ENCODE measurements around the gene ZNF497. TPM values are rescaled to one million over a fixed set of nuclear protein-coding genes. Genes with fewer than 3 reads are reported as not detected.
A peak's percentile ranks its signal among the peaks of the same experiment; 100 is the strongest.

The ZNF497 gene
- total and polyA plus RNA-seq, 10 of the 15 experiments (the other 5 are each of a cell fraction or from before 2014, with no cell fraction given) = 0.09 to 0.82 (median 0.28) TPM

DNA sequence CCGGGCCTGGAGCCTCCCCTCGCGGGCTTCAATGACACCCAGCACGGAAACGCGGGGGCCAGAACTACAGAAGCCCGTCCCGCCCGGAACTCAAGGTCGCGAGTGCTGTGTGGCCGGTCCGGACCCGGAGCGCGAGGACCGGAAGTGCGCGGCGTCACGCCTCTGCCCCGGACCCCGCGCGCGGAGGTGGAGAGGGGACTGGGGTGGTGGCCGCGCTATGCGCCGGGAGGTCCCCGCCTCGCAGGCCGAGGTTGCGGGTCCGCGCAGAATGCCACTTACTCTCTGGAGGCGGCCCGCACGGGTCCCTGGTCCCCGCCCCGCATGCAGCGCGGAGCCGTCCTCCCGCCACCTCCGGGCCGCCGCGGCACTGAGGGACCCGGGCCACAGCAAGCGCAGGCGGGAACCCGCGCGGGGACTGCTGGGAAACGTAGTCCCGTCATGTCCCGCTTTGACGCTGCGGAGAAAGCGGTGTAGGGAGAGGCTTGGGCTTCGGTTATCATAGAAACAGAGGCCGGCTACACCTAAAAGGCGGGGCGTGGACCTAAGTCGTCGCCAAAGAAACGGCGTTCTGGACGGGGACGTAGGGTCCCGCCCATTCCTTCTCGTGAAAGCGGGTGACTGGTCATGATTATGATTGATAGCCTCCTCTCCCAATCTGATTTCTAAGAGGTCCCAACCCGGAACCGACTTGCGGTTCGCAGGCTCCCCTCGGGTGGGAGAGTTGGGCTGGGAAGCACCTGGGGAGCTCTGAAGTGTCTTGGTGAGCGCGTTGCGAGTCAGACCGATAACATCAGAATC is 18.3 kb upstream of the ZNF497 start, which contains the start of gene ZNF837 (continued):
- TF ChIP-seq IRF5 (IDR thresholded peaks at IDR 0.05; ENCODE audit: borderline replicate concordance) (no peak), CUX1 (IDR thresholded peaks at IDR 0.05; ENCODE audit: insufficient replicate concordance, low read depth, low read length) (no peak), ZBTB40 (IDR thresholded peaks at IDR 0.05; ENCODE audit: borderline replicate concordance) (peak; percentile 99), ZNF274 (IDR thresholded peaks at IDR 0.05; ENCODE audit: insufficient read depth, insufficient read length) (no peak), HDGF (IDR thresholded peaks at IDR 0.05) (peak; percentile 76), DPF2 (IDR thresholded peaks at IDR 0.05) (peak; percentile 96), MTA3 (IDR thresholded peaks at IDR 0.05; ENCODE audit: borderline replicate concordance, low read length) (no peak), HCFC1 (IDR thresholded peaks at IDR 0.05; ENCODE audit: low read length) (peak; percentile 87), STAT3 (IDR thresholded peaks at IDR 0.05; ENCODE audit: low read depth, low read length) (no peak), MYC (IDR thresholded peaks at IDR 0.05; ENCODE audit: insufficient read depth, insufficient read length, insufficient replicate concordance, low read length, severe bottlenecking) (peak; percentile 70)
- TF ChIP-seq, protein P1, sequence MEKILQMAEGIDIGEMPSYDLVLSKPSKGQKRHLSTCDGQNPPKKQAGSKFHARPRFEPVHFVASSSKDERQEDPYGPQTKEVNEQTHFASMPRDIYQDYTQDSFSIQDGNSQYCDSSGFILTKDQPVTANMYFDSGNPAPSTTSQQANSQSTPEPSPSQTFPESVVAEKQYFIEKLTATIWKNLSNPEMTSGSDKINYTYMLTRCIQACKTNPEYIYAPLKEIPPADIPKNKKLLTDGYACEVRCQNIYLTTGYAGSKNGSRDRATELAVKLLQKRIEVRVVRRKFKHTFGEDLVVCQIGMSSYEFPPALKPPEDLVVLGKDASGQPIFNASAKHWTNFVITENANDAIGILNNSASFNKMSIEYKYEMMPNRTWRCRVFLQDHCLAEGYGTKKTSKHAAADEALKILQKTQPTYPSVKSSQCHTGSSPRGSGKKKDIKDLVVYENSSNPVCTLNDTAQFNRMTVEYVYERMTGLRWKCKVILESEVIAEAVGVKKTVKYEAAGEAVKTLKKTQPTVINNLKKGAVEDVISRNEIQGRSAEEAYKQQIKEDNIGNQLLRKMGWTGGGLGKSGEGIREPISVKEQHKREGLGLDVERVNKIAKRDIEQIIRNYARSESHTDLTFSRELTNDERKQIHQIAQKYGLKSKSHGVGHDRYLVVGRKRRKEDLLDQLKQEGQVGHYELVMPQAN (conservative IDR thresholded peaks at IDR 0.05) = peak; percentile 94
- TF ChIP-seq, protein P2, sequence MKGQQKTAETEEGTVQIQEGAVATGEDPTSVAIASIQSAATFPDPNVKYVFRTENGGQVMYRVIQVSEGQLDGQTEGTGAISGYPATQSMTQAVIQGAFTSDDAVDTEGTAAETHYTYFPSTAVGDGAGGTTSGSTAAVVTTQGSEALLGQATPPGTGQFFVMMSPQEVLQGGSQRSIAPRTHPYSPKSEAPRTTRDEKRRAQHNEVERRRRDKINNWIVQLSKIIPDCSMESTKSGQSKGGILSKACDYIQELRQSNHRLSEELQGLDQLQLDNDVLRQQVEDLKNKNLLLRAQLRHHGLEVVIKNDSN (IDR thresholded peaks at IDR 0.05; ENCODE audit: borderline replicate concordance, extremely low read length, insufficient read depth, low read depth, low read length) = peak; percentile 57
- TF ChIP-seq, protein P3, sequence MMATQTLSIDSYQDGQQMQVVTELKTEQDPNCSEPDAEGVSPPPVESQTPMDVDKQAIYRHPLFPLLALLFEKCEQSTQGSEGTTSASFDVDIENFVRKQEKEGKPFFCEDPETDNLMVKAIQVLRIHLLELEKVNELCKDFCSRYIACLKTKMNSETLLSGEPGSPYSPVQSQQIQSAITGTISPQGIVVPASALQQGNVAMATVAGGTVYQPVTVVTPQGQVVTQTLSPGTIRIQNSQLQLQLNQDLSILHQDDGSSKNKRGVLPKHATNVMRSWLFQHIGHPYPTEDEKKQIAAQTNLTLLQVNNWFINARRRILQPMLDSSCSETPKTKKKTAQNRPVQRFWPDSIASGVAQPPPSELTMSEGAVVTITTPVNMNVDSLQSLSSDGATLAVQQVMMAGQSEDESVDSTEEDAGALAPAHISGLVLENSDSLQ (IDR thresholded peaks at IDR 0.05) = peak; percentile 99

All from GM12878 (cell line).